ENCODE data around the gene CNOT8. TPM values are rescaled to one million over a fixed set of nuclear protein-coding genes. Genes with fewer than 3 reads are reported as not detected.

Gene CNOT8
- 10 to 100 TPM; 66.5 to 66.9 TPM for total RNA-seq

DNA sequence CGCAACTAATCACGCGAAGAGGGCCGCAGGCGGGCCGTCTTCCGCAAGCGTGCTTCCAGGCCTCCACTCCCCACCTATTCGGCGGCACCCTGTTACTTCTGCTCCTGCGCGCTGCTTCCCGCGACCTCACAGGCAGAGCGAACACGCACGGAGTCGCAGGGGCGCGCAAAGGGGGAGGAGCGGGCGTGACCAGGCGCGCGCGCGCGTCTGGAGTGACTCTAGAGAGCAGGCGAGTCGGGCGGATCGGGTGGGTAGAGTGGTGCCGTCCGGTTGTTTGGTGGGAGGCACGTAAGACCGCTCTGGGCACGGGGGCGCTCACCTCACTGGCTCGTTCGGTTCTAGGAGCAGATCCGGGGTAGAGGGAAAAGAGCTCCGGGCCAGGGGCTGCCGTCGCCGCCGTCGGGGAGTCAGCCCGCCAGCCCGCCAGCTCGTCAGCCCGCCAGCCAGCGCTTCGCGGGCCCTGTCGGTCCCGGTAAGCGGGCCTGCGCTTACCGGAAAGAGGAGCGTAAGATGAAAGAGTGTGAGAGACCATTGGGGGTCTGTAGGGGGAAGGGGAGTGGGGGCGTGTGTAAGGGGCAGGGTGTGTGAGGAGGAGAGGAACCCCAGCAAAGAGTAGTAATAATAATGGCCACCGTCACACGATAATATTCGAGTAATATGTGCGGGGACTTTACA is at the start of gene CNOT8:
Gene CNOT8 (plus strand): TSS at position 331 of the 675 bp plus-strand sequence. CDS start 4,652 bp downstream, outside the sequence.
- DNase-seq, result peak; percentile 98
- ChIA-PET POLR2A (interaction anchor here (0.6 to 1.9 kb wide), 7 partner anchors 79 to 411 kb away, joined by 3 to 9 read pairs (median 4); partner anchors contain the start of gene GEMIN5), CTCF (interaction anchor here (2.8 kb wide), 1 partner anchor 209 kb away, joined by 12 read pairs; no protein-coding TSS in a partner anchor)
- intact Hi-C loops (cut with micrococcal nuclease), result loop anchor here (1.0 to 10.0 kb wide), 9 partner anchors 29 to 1544 kb away; partner anchors contain the start of genes FAM114A2, GALNT10, LARP1 and MFAP3
- peak within 1 kb of the TSS; percentile 100 for H3K27ac Mint-ChIP-seq
- H3K4me1 Mint-ChIP-seq (ENCODE audit: low read depth), result peaks cover 44% of the 10 kb centered on the region
- H3K36me3 Mint-ChIP-seq, result peaks cover 15% of the 10 kb centered on the region
- no peaks in the 10 kb centered on the region for H3K9me3 Mint-ChIP-seq
- H3K4me3 Mint-ChIP-seq, result peak within 1 kb of the TSS; percentile 86
- no peaks in the 10 kb centered on the region for H3K27me3 Mint-ChIP-seq

DNA sequence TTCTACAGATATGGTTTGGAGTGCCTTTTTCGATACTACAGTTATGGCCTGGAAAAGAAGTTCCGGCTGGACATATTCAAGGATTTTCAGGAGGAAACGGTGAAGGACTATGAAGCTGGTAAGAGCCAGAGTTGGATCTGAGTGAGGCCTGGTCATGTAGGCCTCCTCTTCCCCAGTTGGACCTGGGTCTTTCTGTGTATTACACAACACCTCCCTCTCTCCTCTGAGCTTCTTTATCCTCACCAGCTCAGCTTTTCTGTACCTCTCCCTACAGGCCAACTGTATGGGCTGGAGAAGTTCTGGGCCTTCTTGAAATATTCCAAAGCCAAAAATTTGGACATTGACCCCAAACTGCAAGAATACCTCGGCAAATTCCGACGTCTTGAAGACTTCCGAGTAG is 47.2 kb upstream of the CNOT8 start:
- peaks cover 15% of the 10 kb centered on the region for H3K4me1 Mint-ChIP-seq (ENCODE audit: low read depth)
- ChIA-PET POLR2A (no interaction called here), CTCF (interaction anchor here (5.8 kb wide), 1 partner anchor 161 kb away, joined by 35 read pairs; no protein-coding TSS in a partner anchor)
- no peaks in the 10 kb centered on the region for H3K27me3 Mint-ChIP-seq
- intact Hi-C loops (cut with micrococcal nuclease), result no loop called here
- no peak overlapping the region for H3K4me3 Mint-ChIP-seq
- no peak overlapping the region for H3K27ac Mint-ChIP-seq
- DNase-seq, result no peak
- H3K9me3 Mint-ChIP-seq, result no peaks in the 10 kb centered on the region
- peaks cover 60% of the 10 kb centered on the region for H3K36me3 Mint-ChIP-seq

GRCh38 chr5:154811653-154812465 is 46.6 kb upstream of the CNOT8 start:
- no peak overlapping the region for H3K27ac Mint-ChIP-seq
- H3K4me1 Mint-ChIP-seq (ENCODE audit: low read depth), result peaks cover 15% of the 10 kb centered on the region
- intact Hi-C loops (cut with micrococcal nuclease), result loop anchor here (1.0 to 2.0 kb wide), 2 partner anchors 53 to 162 kb away; no protein-coding TSS in a partner anchor
- no peaks in the 10 kb centered on the region for H3K27me3 Mint-ChIP-seq
- ChIA-PET CTCF (interaction anchor here (5.8 kb wide), 1 partner anchor 161 kb away, joined by 35 read pairs; no protein-coding TSS in a partner anchor), POLR2A (no interaction called here)
- no peaks in the 10 kb centered on the region for H3K9me3 Mint-ChIP-seq
- H3K36me3 Mint-ChIP-seq, result peaks cover 66% of the 10 kb centered on the region
- peak; percentile 75 for DNase-seq
- H3K4me3 Mint-ChIP-seq, result no peak overlapping the region

DNA sequence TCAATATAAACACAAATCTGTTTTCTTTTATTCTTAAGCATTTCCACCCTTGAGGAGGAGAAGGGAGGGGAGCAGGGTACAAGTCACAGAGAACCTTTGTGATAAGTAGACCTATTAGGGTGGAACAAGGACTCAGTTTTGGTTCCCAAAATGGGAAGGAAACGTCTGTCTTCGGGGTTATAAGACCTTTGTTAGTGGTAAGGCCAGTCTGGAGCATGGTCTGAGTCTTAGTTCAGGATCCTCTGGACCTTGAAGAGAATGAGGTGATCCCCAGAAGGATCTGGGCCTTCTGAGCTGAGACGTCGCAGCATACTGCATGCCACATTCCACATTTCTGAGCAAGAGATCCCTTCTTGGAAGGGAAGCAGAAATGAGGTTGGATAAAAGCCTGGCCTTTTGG is 45.3 kb upstream of the CNOT8 start:
- H3K36me3 Mint-ChIP-seq, result peaks cover 69% of the 10 kb centered on the region
- no peaks in the 10 kb centered on the region for H3K27me3 Mint-ChIP-seq
- no peaks in the 10 kb centered on the region for H3K9me3 Mint-ChIP-seq
- ChIA-PET POLR2A (no interaction called here), CTCF (interaction anchor here (5.8 kb wide), 1 partner anchor 163 kb away, joined by 35 read pairs; no protein-coding TSS in a partner anchor)
- H3K4me1 Mint-ChIP-seq (ENCODE audit: low read depth), result peaks cover 15% of the 10 kb centered on the region
- H3K4me3 Mint-ChIP-seq, result no peak overlapping the region
- intact Hi-C loops (cut with micrococcal nuclease), result loop anchor here (2.0 kb wide), 1 partner anchor 54 kb away; no protein-coding TSS in a partner anchor
- H3K27ac Mint-ChIP-seq, result no peak overlapping the region
- DNase-seq, result no peak

GRCh38 chr5:154813736-154814135 is 44.7 kb upstream of the CNOT8 start:
- Mint-ChIP-seq H3K36me3 (peaks cover 66% of the 10 kb centered on the region), H3K27ac (no peak overlapping the region), H3K4me3 (no peak overlapping the region), H3K4me1 (ENCODE audit: low read depth) (peaks cover 15% of the 10 kb centered on the region), H3K9me3 (no peaks in the 10 kb centered on the region), H3K27me3 (no peaks in the 10 kb centered on the region)
- POLR2A ChIA-PET, result no interaction called here
- peak; percentile 21 for DNase-seq
- intact Hi-C loops (cut with micrococcal nuclease), result loop anchor here (2.0 kb wide), 1 partner anchor 55 kb away; no protein-coding TSS in a partner anchor
- CTCF ChIA-PET, result interaction anchor here (5.8 kb wide), 1 partner anchor 163 kb away, joined by 35 read pairs; no protein-coding TSS in a partner anchor

DNA sequence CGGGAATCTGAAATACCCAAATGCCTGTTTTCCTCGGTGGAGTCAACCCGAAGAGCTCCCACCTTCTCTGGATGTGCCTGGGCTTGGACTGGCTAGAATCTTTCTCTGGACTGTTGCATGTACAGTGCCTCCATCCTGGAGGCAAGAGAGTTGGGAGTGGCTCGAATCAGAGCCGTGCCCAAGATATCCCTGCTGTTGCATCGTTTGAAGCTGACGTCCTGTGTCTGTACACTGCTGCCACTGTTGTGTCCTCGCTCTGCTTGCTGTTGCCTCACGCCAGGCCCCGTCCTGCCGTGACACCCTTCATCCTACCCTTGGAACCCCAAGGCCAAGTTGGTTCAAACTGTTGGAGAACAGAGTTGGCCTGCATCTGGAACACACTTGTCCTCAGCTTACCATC is 43.4 kb upstream of the CNOT8 start:
- H3K27me3 Mint-ChIP-seq, result no peaks in the 10 kb centered on the region
- H3K4me1 Mint-ChIP-seq (ENCODE audit: low read depth), result peaks cover 15% of the 10 kb centered on the region
- intact Hi-C loops (cut with micrococcal nuclease), result no loop called here
- DNase-seq, result no peak
- no peaks in the 10 kb centered on the region for H3K9me3 Mint-ChIP-seq
- ChIA-PET CTCF (no interaction called here), POLR2A (no interaction called here)
- H3K4me3 Mint-ChIP-seq, result no peak overlapping the region
- H3K27ac Mint-ChIP-seq, result no peak overlapping the region
- H3K36me3 Mint-ChIP-seq, result peaks cover 60% of the 10 kb centered on the region

GRCh38 chr5:154815684-154816247 is 42.7 kb upstream of the CNOT8 start:
- H3K9me3 Mint-ChIP-seq, result no peaks in the 10 kb centered on the region

DNA sequence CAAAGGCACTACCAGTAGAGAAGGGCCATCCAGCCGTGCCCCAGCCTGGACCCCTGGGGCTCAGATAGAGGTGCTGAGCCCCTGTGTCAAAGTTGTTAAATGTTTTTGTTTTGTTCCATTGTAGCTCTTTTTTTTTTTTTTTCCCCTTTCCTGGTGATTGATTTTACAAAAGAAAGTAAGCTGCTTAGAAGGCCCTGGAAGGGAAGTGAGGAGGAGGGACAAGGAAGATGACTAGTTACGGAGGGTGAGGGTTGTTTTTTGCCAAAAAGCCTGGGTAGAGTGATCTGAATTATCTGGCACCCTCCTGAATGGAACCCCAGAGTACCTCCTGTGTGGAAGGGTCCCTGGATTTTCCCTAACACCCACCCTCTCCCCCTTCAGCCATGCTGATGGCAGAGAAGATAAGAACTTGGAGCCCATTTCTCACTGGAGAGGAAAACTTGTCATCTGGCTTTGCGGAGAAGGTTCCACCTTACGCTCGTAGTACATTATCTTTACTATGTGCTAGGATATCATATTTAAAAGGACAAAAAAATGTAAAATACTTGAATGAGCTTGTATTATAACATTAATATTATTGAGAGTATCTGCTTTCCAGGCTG is 41.4 kb upstream of the CNOT8 start:
- peaks cover 49% of the 10 kb centered on the region for H3K36me3 Mint-ChIP-seq
- ChIA-PET CTCF (interaction anchor here (0.6 to 1.4 kb wide), 2 partner anchors 9 to 167 kb away, joined by 3 read pairs; no protein-coding TSS in a partner anchor), POLR2A (no interaction called here)
- no peak overlapping the region for H3K27ac Mint-ChIP-seq
- intact Hi-C loops (cut with micrococcal nuclease), result no loop called here
- H3K4me1 Mint-ChIP-seq (ENCODE audit: low read depth), result peaks cover 11% of the 10 kb centered on the region
- no peaks in the 10 kb centered on the region for H3K27me3 Mint-ChIP-seq
- H3K9me3 Mint-ChIP-seq, result no peaks in the 10 kb centered on the region
- DNase-seq, result no peak
- no peak overlapping the region for H3K4me3 Mint-ChIP-seq

More at GRCh38 chr5:154815684-154816247, 42.7 kb upstream of the CNOT8 start:
- Mint-ChIP-seq H3K4me1 (ENCODE audit: low read depth) (peaks cover 15% of the 10 kb centered on the region), H3K27me3 (no peaks in the 10 kb centered on the region), H3K36me3 (peaks cover 56% of the 10 kb centered on the region), H3K4me3 (no peak overlapping the region), H3K27ac (peak overlapping the region; percentile 53)
- intact Hi-C loops (cut with micrococcal nuclease), result no loop called here
- DNase-seq, result no peak
- ChIA-PET POLR2A (no interaction called here), CTCF (no interaction called here)

DNA sequence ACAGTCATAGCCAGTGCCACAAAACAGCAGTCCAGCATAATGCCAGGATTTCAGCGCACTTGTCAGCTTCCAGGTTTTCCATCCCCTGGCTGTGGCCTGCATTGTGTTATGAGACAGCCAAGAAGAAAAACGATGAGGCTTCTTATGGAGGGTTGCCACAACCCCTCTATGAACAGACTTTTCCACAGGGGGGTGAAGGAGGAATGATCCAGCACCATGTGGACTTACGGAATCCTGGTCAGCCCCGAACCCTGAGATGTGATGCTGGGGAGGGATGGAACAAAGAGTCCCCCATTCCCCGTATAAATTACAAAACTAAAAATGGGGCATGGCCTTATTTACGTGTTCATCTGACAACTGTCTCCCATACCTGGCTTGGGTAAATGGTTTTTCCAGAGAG is 40.6 kb upstream of the CNOT8 start:
- Mint-ChIP-seq H3K9me3 (no peaks in the 10 kb centered on the region), H3K27me3 (no peaks in the 10 kb centered on the region), H3K36me3 (peaks cover 42% of the 10 kb centered on the region), H3K27ac (no peak overlapping the region), H3K4me1 (ENCODE audit: low read depth) (peaks cover 6% of the 10 kb centered on the region), H3K4me3 (no peak overlapping the region)
- POLR2A ChIA-PET, result no interaction called here
- CTCF ChIA-PET, result interaction anchor here (1.0 to 1.4 kb wide), 2 partner anchors 39 to 167 kb away, joined by 3 read pairs; no protein-coding TSS in a partner anchor
- DNase-seq, result no peak
- intact Hi-C loops (cut with micrococcal nuclease), result no loop called here

DNA sequence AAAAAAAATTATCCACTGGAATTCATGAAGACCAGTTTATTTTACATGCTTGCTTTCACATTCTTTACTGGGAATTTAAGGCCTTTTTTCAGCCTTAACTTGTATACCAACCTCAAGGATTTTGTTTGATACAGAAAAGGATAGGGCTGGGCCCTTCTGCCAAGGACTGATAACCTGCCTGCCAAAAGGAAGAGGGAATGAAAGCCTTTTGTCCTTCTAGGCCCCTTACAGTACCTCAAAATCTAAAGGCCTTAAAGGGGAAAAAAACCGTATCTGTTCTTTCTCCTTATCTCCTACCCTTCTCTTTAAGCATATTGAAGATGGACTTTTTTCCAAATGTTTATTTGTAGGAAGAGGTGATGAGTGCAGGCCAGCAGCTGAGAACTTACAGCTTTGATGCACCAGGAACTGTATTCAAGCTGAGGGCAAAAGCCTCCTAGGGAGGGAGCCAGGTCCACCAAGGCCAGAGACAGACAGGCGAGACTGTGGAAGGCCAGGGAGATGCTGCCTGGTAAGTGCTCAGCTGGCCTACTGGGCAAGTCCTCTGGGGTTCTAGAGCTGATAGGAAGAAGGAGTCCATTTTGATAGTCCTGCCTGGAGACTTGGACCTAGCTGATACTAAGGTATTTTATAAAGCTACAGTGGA is 39.8 kb upstream of the CNOT8 start:
- Mint-ChIP-seq H3K27ac (no peak overlapping the region), H3K36me3 (peaks cover 40% of the 10 kb centered on the region), H3K4me3 (no peak overlapping the region), H3K27me3 (no peaks in the 10 kb centered on the region), H3K9me3 (no peaks in the 10 kb centered on the region), H3K4me1 (ENCODE audit: low read depth) (no peaks in the 10 kb centered on the region)
- ChIA-PET CTCF (interaction anchor here (1.0 kb wide), 1 partner anchor 38 kb away, joined by 3 read pairs; no protein-coding TSS in a partner anchor), POLR2A (interaction anchor here (0.6 kb wide), 1 partner anchor 589 kb away, joined by 3 read pairs; no protein-coding TSS in a partner anchor)
- intact Hi-C loops (cut with micrococcal nuclease), result no loop called here
- DNase-seq, result no peak

- no peaks in the 10 kb centered on the region for H3K9me3 Mint-ChIP-seq
- intact Hi-C loops (cut with micrococcal nuclease), result no loop called here
- ChIA-PET CTCF (interaction anchor here (1.0 kb wide), 1 partner anchor 10 kb away, joined by 5 read pairs; no protein-coding TSS in a partner anchor), POLR2A (no interaction called here)
- H3K4me1 Mint-ChIP-seq (ENCODE audit: low read depth), result no peaks in the 10 kb centered on the region
- peaks cover 36% of the 10 kb centered on the region for H3K36me3 Mint-ChIP-seq
- no peak overlapping the region for H3K4me3 Mint-ChIP-seq
- no peak overlapping the region for H3K27ac Mint-ChIP-seq
- H3K27me3 Mint-ChIP-seq, result no peaks in the 10 kb centered on the region
- DNase-seq, result no peak
These were observed 38.9 kb upstream of the CNOT8 start for GRCh38 chr5:154819546-154819945.

Measured in activated CD4-positive, alpha-beta memory T cell treated with anti-CD3 and anti-CD28 coated beads for 36 hours (primary cell).